Endothelial cell of umbilical vein (primary cell): ENCODE results near the gene POSTN.

ENCODE experiments used
- EZH2 ChIP-seq: IDR thresholded peaks from 2 replicates; pipeline ENCODE4 v1.6.1; 2012; ENCODE audit warnings: borderline replicate concordance, low read depth, mild to moderate bottlenecking, moderate library complexity, low read length, inconsistent platforms; ENCODE audit not compliant: severe bottlenecking
- FOS ChIP-seq: IDR thresholded peaks from 2 replicates; pipeline ENCODE4 v1.6.1; 2011; ENCODE audit warnings: mild to moderate bottlenecking, low read length, moderate library complexity, borderline replicate concordance; ENCODE audit not compliant: insufficient read depth
- JUN ChIP-seq: IDR thresholded peaks from 2 replicates; pipeline ENCODE4 v1.6.1; 2011; ENCODE audit warnings: borderline replicate concordance, low read depth; ENCODE audit not compliant: insufficient read length, insufficient read depth
- MYC ChIP-seq: IDR thresholded peaks from one replicate; pipeline ENCODE4 v1.6.1; 2011; ENCODE audit warnings: mild to moderate bottlenecking, low read depth, low read length
- POLR2A ChIP-seq: IDR thresholded peaks from 2 replicates; pipeline ENCODE4 v1.6.1; 2012; ENCODE audit warnings: low read depth, mild to moderate bottlenecking, control low read depth, low read length
- POLR2AphosphoS5 ChIP-seq: IDR thresholded peaks from 2 replicates; pipeline ENCODE4 v1.6.1; 2012; ENCODE audit warnings: low read depth, mild to moderate bottlenecking, control low read depth, low read length, moderate library complexity; ENCODE audit not compliant: insufficient read depth
- TF ChIP-seq, protein P1 (sequence below): IDR thresholded peaks from 2 replicates; pipeline ENCODE4 v1.6.1; 2011; ENCODE audit not compliant: insufficient read depth, insufficient read length
- TF ChIP-seq, protein P2 (sequence below), 2 donors: IDR thresholded peaks; 1 replicate in 1 of 2; 2 replicates in 1 of 2; pipeline ENCODE4 v1.5.1; 2011; ENCODE audit warnings: low read length in 2 of 2, mild to moderate bottlenecking in 2 of 2, moderate library complexity in 2 of 2, control low read depth in 1 of 2, inconsistent platforms in 1 of 2, low read depth in 1 of 2; ENCODE audit not compliant: insufficient read depth in 1 of 2; ENCODE audit errors: extremely low read depth in 1 of 2

DNA sequence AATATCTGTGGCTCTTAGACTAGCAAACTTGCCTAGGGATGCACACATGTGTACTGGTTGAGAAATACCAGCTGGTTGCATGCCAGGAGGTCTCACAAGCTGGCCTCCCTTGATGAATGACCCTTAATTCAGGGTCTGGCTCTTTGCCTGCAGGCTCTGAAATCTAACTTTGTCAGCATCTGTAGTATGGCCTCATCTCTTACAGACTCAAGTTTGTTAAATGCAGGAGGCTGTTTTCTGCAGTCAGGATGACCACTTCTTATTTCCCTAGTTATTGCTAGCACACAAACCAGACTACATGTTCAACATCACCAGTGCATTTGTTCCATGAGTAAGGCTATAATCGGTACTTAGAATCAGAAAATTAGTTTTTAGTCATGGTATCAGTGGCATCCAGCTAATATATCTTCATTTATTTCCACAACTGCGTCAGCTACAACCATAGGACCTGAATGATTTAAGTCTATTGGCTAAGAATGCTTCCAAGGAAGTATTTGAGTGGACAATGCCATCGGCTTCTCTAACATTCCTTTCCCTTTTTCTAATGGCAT lies 23.3 kb upstream of the POSTN start:
- TF ChIP-seq POLR2AphosphoS5 (no peak), EZH2 (no peak), POLR2A (no peak), JUN (no peak), MYC (no peak), FOS (no peak)
- TF ChIP-seq, protein P1, sequence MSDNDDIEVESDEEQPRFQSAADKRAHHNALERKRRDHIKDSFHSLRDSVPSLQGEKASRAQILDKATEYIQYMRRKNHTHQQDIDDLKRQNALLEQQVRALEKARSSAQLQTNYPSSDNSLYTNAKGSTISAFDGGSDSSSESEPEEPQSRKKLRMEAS = no peak
- TF ChIP-seq, protein P2, sequence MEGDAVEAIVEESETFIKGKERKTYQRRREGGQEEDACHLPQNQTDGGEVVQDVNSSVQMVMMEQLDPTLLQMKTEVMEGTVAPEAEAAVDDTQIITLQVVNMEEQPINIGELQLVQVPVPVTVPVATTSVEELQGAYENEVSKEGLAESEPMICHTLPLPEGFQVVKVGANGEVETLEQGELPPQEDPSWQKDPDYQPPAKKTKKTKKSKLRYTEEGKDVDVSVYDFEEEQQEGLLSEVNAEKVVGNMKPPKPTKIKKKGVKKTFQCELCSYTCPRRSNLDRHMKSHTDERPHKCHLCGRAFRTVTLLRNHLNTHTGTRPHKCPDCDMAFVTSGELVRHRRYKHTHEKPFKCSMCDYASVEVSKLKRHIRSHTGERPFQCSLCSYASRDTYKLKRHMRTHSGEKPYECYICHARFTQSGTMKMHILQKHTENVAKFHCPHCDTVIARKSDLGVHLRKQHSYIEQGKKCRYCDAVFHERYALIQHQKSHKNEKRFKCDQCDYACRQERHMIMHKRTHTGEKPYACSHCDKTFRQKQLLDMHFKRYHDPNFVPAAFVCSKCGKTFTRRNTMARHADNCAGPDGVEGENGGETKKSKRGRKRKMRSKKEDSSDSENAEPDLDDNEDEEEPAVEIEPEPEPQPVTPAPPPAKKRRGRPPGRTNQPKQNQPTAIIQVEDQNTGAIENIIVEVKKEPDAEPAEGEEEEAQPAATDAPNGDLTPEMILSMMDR (IDR thresholded peaks at IDR 0.05; ENCODE audit: extremely low read depth in 1 of 2, insufficient read depth in 1 of 2, low read depth in 1 of 2, low read length in 2 of 2) = no peak
